ENCODE data around the gene ZFP36L1. TPM values are rescaled to one million over a fixed set of nuclear protein-coding genes. Genes with fewer than 3 reads are reported as not detected.
A peak's percentile ranks its signal among the peaks of the same experiment; 100 is the strongest.

Gene ZFP36L1
- total and polyA plus RNA-seq, 9 of the 15 experiments (the other 6 are each of a cell fraction or from before 2014, with no cell fraction given): 1.3 to 26.6 (median 3.7) TPM

DNA sequence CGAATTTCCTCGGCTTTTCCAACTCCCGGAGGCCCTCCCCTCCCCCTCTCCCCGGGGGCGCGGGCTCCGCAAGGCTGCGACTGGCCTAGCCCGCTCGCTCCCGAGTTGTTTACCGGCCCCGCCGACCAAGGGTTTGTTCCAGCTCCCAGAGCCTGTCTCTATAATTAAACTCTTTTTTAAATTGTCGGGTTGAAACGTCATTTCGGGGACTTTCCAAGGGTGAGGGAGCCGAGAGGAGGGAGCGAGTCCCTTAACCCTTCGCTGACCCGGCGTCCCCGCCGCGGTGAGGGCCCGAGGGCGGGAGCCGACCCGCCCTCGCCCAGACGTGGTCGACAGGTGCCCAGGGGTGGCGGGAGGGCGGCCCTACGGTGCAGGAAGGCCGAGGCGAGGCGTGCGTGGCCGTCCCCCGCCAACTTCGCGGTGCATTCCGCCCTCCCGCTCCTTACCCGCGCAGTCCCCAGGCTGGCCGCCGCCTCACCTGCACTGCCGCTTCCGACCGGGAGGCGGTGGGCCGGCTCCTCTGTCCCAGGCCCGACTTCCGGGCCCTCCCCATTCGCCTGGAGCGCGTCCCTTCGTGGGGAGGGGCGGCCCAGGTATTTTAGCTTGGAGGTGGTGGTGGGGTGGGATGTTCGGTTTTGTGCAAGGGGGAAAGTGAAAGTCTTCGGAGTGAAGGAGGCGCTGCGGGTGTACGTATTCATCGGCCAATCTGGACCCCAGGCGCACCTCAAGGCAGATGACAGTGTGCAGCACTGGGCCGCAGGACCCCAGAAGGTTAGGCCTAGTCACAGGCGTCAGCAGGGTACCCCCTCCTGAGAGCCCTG, 2.9 kb upstream of the ZFP36L1 start (continued):
- TF ChIP-seq RAD21 (CRISPR knock-in tag; conservative IDR thresholded peaks at IDR 0.05 in 1 of 2, IDR thresholded peaks at IDR 0.05 in 1 of 2) (peak; percentile 18 to 34; a peak in 3 of 4 replicates), GTF2E2 (tag; IDR thresholded peaks at IDR 0.05) (0 out of 2 replicates have a peak, but pooled peaks have one; percentile 36), HMGN3 (IDR thresholded peaks at IDR 0.05; ENCODE audit: borderline replicate concordance, extremely low read depth, insufficient read length, low read depth, low read length) (peak; percentile 84), TCF3 (CRISPR knock-in tag; IDR thresholded peaks at IDR 0.05) (0 out of 2 replicates have a peak, but pooled peaks have one; percentile 17), EGR1 (conservative IDR thresholded peaks at IDR 0.05) (0 out of 2 replicates have a peak, but pooled peaks have one; percentile 8), ETV1 (tag; conservative IDR thresholded peaks at IDR 0.05; ENCODE audit: low read depth) (peak; percentile 91), MBD2 (IDR thresholded peaks at IDR 0.05; ENCODE audit: borderline replicate concordance, low read depth) (no peak), RNF2 (IDR thresholded peaks at IDR 0.05) (no peak), FOXP1 (CRISPR knock-in tag; IDR thresholded peaks at IDR 0.05) (no peak; the same call in 1 of the 2 replicates), PTTG1 (tag; IDR thresholded peaks at IDR 0.05; ENCODE audit: low read depth) (no peak), NFIC (IDR thresholded peaks at IDR 0.05) (peak; percentile 17; the same call in 1 of the 2 replicates)
- TF ChIP-seq, protein P1, sequence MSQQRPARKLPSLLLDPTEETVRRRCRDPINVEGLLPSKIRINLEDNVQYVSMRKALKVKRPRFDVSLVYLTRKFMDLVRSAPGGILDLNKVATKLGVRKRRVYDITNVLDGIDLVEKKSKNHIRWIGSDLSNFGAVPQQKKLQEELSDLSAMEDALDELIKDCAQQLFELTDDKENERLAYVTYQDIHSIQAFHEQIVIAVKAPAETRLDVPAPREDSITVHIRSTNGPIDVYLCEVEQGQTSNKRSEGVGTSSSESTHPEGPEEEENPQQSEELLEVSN (IDR thresholded peaks at IDR 0.05; ENCODE audit: borderline replicate concordance in 1 of 2, extremely low read depth in 1 of 2, insufficient read depth in 1 of 2, insufficient read length in 1 of 2, low read depth in 1 of 2, low read length in 1 of 2, poor library complexity in 1 of 2, severe bottlenecking in 1 of 2): peak; percentile 82 to 86
- TF ChIP-seq, protein P2, sequence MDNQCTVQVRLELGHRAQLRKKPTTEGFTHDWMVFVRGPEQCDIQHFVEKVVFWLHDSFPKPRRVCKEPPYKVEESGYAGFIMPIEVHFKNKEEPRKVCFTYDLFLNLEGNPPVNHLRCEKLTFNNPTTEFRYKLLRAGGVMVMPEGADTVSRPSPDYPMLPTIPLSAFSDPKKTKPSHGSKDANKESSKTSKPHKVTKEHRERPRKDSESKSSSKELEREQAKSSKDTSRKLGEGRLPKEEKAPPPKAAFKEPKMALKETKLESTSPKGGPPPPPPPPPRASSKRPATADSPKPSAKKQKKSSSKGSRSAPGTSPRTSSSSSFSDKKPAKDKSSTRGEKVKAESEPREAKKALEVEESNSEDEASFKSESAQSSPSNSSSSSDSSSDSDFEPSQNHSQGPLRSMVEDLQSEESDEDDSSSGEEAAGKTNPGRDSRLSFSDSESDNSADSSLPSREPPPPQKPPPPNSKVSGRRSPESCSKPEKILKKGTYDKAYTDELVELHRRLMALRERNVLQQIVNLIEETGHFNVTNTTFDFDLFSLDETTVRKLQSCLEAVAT (IDR thresholded peaks at IDR 0.05): peak in 1 of 2 experiments; percentile 11; a peak in 1 of 4 replicates
- TF ChIP-seq, protein P3, sequence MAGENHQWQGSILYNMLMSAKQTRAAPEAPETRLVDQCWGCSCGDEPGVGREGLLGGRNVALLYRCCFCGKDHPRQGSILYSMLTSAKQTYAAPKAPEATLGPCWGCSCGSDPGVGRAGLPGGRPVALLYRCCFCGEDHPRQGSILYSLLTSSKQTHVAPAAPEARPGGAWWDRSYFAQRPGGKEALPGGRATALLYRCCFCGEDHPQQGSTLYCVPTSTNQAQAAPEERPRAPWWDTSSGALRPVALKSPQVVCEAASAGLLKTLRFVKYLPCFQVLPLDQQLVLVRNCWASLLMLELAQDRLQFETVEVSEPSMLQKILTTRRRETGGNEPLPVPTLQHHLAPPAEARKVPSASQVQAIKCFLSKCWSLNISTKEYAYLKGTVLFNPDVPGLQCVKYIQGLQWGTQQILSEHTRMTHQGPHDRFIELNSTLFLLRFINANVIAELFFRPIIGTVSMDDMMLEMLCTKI (IDR thresholded peaks at IDR 0.05; ENCODE audit: partially characterized antibody): no peak
- TF ChIP-seq, protein P4, sequence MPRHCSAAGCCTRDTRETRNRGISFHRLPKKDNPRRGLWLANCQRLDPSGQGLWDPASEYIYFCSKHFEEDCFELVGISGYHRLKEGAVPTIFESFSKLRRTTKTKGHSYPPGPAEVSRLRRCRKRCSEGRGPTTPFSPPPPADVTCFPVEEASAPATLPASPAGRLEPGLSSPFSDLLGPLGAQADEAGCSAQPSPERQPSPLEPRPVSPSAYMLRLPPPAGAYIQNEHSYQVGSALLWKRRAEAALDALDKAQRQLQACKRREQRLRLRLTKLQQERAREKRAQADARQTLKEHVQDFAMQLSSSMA (CRISPR knock-in tag; IDR thresholded peaks at IDR 0.05): no peak
- TF ChIP-seq, protein P5, sequence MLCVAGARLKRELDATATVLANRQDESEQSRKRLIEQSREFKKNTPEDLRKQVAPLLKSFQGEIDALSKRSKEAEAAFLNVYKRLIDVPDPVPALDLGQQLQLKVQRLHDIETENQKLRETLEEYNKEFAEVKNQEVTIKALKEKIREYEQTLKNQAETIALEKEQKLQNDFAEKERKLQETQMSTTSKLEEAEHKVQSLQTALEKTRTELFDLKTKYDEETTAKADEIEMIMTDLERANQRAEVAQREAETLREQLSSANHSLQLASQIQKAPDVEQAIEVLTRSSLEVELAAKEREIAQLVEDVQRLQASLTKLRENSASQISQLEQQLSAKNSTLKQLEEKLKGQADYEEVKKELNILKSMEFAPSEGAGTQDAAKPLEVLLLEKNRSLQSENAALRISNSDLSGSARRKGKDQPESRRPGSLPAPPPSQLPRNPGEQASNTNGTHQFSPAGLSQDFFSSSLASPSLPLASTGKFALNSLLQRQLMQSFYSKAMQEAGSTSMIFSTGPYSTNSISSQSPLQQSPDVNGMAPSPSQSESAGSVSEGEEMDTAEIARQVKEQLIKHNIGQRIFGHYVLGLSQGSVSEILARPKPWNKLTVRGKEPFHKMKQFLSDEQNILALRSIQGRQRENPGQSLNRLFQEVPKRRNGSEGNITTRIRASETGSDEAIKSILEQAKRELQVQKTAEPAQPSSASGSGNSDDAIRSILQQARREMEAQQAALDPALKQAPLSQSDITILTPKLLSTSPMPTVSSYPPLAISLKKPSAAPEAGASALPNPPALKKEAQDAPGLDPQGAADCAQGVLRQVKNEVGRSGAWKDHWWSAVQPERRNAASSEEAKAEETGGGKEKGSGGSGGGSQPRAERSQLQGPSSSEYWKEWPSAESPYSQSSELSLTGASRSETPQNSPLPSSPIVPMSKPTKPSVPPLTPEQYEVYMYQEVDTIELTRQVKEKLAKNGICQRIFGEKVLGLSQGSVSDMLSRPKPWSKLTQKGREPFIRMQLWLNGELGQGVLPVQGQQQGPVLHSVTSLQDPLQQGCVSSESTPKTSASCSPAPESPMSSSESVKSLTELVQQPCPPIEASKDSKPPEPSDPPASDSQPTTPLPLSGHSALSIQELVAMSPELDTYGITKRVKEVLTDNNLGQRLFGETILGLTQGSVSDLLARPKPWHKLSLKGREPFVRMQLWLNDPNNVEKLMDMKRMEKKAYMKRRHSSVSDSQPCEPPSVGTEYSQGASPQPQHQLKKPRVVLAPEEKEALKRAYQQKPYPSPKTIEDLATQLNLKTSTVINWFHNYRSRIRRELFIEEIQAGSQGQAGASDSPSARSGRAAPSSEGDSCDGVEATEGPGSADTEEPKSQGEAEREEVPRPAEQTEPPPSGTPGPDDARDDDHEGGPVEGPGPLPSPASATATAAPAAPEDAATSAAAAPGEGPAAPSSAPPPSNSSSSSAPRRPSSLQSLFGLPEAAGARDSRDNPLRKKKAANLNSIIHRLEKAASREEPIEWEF (CRISPR knock-in tag; IDR thresholded peaks at IDR 0.05): 0 out of 2 replicates have a peak, but pooled peaks have one; percentile 51
